HepG2 (cell line): ENCODE results near the gene ZCWPW2. TPM values are rescaled to one million over a fixed set of nuclear protein-coding genes. Genes with fewer than 3 reads are reported as not detected.

Experiments used
- DNMT1 ChIP-seq: sonication (generic); formaldehyde crosslinking; IDR thresholded peaks from 2 replicates; pipeline ENCODE4 v1.5.1; 2020; ENCODE audit warnings: mild to moderate bottlenecking, missing genetic modification reagents
- GZF1 ChIP-seq: sonication (generic); formaldehyde crosslinking; IDR thresholded peaks from 2 replicates; pipeline ENCODE4 v1.5.1; 2020; ENCODE audit warnings: mild to moderate bottlenecking, missing genetic modification reagents
- HMG20A ChIP-seq: IDR thresholded peaks from 2 replicates; pipeline ENCODE4 v1.6.1; 2016; ENCODE audit warnings: borderline replicate concordance
- JDP2 ChIP-seq: sonication (generic); formaldehyde crosslinking; IDR thresholded peaks from 2 replicates; pipeline ENCODE4 v1.8.1; 2022; ENCODE audit warnings: missing genetic modification reagents, borderline replicate concordance
- MTF2 ChIP-seq: sonication (generic); formaldehyde crosslinking; IDR thresholded peaks from 2 replicates; pipeline ENCODE4 v1.5.0; 2020; ENCODE audit warnings: missing genetic modification reagents, borderline replicate concordance
- RBM22 ChIP-seq: fragments of 200-400 bp; formaldehyde crosslinking; optimal IDR thresholded peaks from 2 replicates; pipeline ENCODE3; 2017; ENCODE audit warnings: mild to moderate bottlenecking, low read length, moderate library complexity
- REPIN1 ChIP-seq: sonication (generic); formaldehyde crosslinking; IDR thresholded peaks from 2 replicates; pipeline ENCODE4 v1.8.0; 2022; ENCODE audit warnings: missing genetic modification reagents, low read depth, mild to moderate bottlenecking, borderline replicate concordance
- SIX1 ChIP-seq: sonication (generic); formaldehyde crosslinking; IDR thresholded peaks from 2 replicates; pipeline ENCODE4 v1.4.0; 2020; ENCODE audit warnings: missing genetic modification reagents, borderline replicate concordance
- SRF ChIP-seq: IDR thresholded peaks from 2 replicates; pipeline ENCODE4 v1.6.1; 2011; ENCODE audit warnings: mild to moderate bottlenecking, low read depth, low read length, moderate library complexity
- TCF7 ChIP-seq: sonication (generic); IDR thresholded peaks from 2 replicates; pipeline ENCODE4 v1.6.1; 2016; ENCODE audit warnings: antibody characterized with exemption, low read depth
- YY1 ChIP-seq: IDR thresholded peaks from 2 replicates; pipeline ENCODE4 v1.6.1; 2011; ENCODE audit warnings: low read length, low read depth, moderate library complexity, mild to moderate bottlenecking; ENCODE audit not compliant: insufficient read depth, insufficient replicate concordance
- ZBTB49 ChIP-seq: sonication (generic); formaldehyde crosslinking; IDR thresholded peaks from 2 replicates; pipeline ENCODE4 v1.4.0; 2020; ENCODE audit warnings: missing genetic modification reagents, borderline replicate concordance
- ZNF230 ChIP-seq: sonication (generic); formaldehyde crosslinking; IDR thresholded peaks from 2 replicates; pipeline ENCODE4 v1.4.0; 2020; ENCODE audit warnings: mild to moderate bottlenecking, missing genetic modification reagents
- ZNF7 ChIP-seq: IDR thresholded peaks from 2 replicates; pipeline ENCODE4 v1.6.1; 2016; ENCODE audit warnings: missing biosample characterization, missing genetic modification reagents
- ZNF747 ChIP-seq: sonication (generic); formaldehyde crosslinking; IDR thresholded peaks from 2 replicates; pipeline ENCODE4 v1.8.1; 2023; ENCODE audit warnings: missing genetic modification reagents, mild to moderate bottlenecking, borderline replicate concordance
- ZNF749 ChIP-seq: sonication (generic); formaldehyde crosslinking; IDR thresholded peaks from 2 replicates; pipeline ENCODE4 v1.8.0; 2022; ENCODE audit warnings: mild to moderate bottlenecking, missing genetic modification reagents, moderate library complexity, borderline replicate concordance
- ZSCAN25 ChIP-seq: sonication (generic); formaldehyde crosslinking; IDR thresholded peaks from 2 replicates; pipeline ENCODE4 v1.8.0; 2022; ENCODE audit warnings: mild to moderate bottlenecking, missing genetic modification reagents
- polyA plus RNA-seq, 8 experiments: library from polyadenylated mRNA; depleted of rRNA in 3 of 8; stranded (reverse) in 7 of 8; unstranded in 1 of 8; fragments of >200 nt; fragmentation: Illumina TruSeq in 4 of 8; extraction: Trizol in 4 of 8; gene quantifications; 2 replicates each; pipeline versions ENCODE4 v1.2.1 to v1.2.3, GENCODE V29; 2011 to 2016; ENCODE audit warnings: low read depth in 4 of 8, missing spikeins in 1 of 8, mixed read lengths in 1 of 8; ENCODE audit not compliant: insufficient read depth in 1 of 8
- total RNA-seq, 5 experiments: library from RNA; depleted of rRNA; stranded (reverse); fragments of >200 nt; fragmentation: Illumina TruSeq; extraction: Trizol; gene quantifications; 2 replicates each; pipeline ENCODE4 v1.2.3, GENCODE V29; 2016; ENCODE audit warnings: low read depth in 1 of 5
- TF ChIP-seq, protein P1 (sequence below): sonication (generic); formaldehyde crosslinking; conservative IDR thresholded peaks from 2 replicates; pipeline ENCODE4 v1.4.0; 2020; ENCODE audit warnings: mild to moderate bottlenecking, missing genetic modification reagents, moderate library complexity
- TF ChIP-seq, protein P2 (sequence below): sonication (generic); formaldehyde crosslinking; IDR thresholded peaks from 2 replicates; pipeline ENCODE4 v1.4.0; 2020; ENCODE audit warnings: missing genetic modification reagents

The ZCWPW2 gene
- total and polyA plus RNA-seq, 2 of the 13 experiments (the other 11 are each of a cell fraction or from before 2014, with no cell fraction given): 0.17 to 0.53 TPM

GRCh38 chr3:28348629-28349468 lies at the start of gene ZCWPW2, which contains the start of gene AZI2 (continued):
- TF ChIP-seq, protein P1, sequence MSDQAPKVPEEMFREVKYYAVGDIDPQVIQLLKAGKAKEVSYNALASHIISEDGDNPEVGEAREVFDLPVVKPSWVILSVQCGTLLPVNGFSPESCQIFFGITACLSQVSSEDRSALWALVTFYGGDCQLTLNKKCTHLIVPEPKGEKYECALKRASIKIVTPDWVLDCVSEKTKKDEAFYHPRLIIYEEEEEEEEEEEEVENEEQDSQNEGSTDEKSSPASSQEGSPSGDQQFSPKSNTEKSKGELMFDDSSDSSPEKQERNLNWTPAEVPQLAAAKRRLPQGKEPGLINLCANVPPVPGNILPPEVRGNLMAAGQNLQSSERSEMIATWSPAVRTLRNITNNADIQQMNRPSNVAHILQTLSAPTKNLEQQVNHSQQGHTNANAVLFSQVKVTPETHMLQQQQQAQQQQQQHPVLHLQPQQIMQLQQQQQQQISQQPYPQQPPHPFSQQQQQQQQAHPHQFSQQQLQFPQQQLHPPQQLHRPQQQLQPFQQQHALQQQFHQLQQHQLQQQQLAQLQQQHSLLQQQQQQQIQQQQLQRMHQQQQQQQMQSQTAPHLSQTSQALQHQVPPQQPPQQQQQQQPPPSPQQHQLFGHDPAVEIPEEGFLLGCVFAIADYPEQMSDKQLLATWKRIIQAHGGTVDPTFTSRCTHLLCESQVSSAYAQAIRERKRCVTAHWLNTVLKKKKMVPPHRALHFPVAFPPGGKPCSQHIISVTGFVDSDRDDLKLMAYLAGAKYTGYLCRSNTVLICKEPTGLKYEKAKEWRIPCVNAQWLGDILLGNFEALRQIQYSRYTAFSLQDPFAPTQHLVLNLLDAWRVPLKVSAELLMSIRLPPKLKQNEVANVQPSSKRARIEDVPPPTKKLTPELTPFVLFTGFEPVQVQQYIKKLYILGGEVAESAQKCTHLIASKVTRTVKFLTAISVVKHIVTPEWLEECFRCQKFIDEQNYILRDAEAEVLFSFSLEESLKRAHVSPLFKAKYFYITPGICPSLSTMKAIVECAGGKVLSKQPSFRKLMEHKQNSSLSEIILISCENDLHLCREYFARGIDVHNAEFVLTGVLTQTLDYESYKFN (CRISPR knock-in tag): peak; percentile 61
- TF ChIP-seq HMG20A (CRISPR knock-in tag): peak; percentile 37; the same call in 1 of the 2 replicates
- no peak for TF ChIP-seq JDP2 (CRISPR knock-in tag)
- TF ChIP-seq ZNF230 (CRISPR knock-in tag): peak; percentile 32; the same call in 1 of the 2 replicates
- peak; percentile 61; the same call in 1 of the 2 replicates for TF ChIP-seq ZSCAN25 (CRISPR knock-in tag)
- TF ChIP-seq ZNF749 (CRISPR knock-in tag): no peak
- TF ChIP-seq SIX1 (CRISPR knock-in tag): no peak; the same call in 1 of the 2 replicates
- no peak for TF ChIP-seq MTF2 (CRISPR knock-in tag)
- TF ChIP-seq SRF: no peak
- TF ChIP-seq GZF1: no peak
- TF ChIP-seq DNMT1 (CRISPR knock-in tag): 0 out of 2 replicates have a peak, but pooled peaks have one; percentile 28
- TF ChIP-seq, protein P2, sequence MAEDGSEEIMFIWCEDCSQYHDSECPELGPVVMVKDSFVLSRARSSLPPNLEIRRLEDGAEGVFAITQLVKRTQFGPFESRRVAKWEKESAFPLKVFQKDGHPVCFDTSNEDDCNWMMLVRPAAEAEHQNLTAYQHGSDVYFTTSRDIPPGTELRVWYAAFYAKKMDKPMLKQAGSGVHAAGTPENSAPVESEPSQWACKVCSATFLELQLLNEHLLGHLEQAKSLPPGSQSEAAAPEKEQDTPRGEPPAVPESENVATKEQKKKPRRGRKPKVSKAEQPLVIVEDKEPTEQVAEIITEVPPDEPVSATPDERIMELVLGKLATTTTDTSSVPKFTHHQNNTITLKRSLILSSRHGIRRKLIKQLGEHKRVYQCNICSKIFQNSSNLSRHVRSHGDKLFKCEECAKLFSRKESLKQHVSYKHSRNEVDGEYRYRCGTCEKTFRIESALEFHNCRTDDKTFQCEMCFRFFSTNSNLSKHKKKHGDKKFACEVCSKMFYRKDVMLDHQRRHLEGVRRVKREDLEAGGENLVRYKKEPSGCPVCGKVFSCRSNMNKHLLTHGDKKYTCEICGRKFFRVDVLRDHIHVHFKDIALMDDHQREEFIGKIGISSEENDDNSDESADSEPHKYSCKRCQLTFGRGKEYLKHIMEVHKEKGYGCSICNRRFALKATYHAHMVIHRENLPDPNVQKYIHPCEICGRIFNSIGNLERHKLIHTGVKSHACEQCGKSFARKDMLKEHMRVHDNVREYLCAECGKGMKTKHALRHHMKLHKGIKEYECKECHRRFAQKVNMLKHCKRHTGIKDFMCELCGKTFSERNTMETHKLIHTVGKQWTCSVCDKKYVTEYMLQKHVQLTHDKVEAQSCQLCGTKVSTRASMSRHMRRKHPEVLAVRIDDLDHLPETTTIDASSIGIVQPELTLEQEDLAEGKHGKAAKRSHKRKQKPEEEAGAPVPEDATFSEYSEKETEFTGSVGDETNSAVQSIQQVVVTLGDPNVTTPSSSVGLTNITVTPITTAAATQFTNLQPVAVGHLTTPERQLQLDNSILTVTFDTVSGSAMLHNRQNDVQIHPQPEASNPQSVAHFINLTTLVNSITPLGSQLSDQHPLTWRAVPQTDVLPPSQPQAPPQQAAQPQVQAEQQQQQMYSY (CRISPR knock-in tag): 0 out of 2 replicates have a peak, but pooled peaks have one; percentile 54
- TF ChIP-seq YY1: peak; percentile 51
- TF ChIP-seq ZBTB49: no peak
- no peak for TF ChIP-seq TCF7
- peak; percentile 97 for TF ChIP-seq ZNF747 (CRISPR knock-in tag)
- no peak for TF ChIP-seq RBM22
- peak; percentile 77; the same call in 1 of the 2 replicates for TF ChIP-seq REPIN1 (CRISPR knock-in tag)
- TF ChIP-seq ZNF7 (CRISPR knock-in tag): no peak
